CD4-positive, alpha-beta T cell treated with Interferon alpha-2 for 1 hour (primary cell): ENCODE data around the gene STK25.

ENCODE experiments used
- DNase-seq, 2 donors: peaks; one replicate each; pipeline ENCODE4 v3.0.0-alpha.2; 2020 to 2022

STK25 gene

GRCh38 chr2:241492174-241492565 is 16.2 kb downstream of the STK25 start:
- DNase-seq, result no peak

GRCh38 chr2:241491549-241492173 is 16.7 kb downstream of the STK25 start:
- DNase-seq, result no peak

- no peak for DNase-seq
These were observed 17.4 kb downstream of the STK25 start for GRCh38 chr2:241490825-241491506.

GRCh38 chr2:241489733-241490680 is 18.4 kb downstream of the STK25 start:
- DNase-seq, result no peak

- no peak for DNase-seq
These were observed 19.3 kb downstream of the STK25 start for GRCh38 chr2:241489088-241489487.

- no peak for DNase-seq
These were observed 23.0 kb downstream of the STK25 start for GRCh38 chr2:241485172-241485911.

GRCh38 chr2:241483305-241483704 is 25.1 kb downstream of the STK25 start:
- DNase-seq, result no peak

GRCh38 chr2:241482126-241482955 is 26.0 kb downstream of the STK25 start:
- no peak for DNase-seq

- DNase-seq, result no peak
These were observed 26.7 kb downstream of the STK25 start for GRCh38 chr2:241481687-241482086.

GRCh38 chr2:241479026-241479898 is 29.1 kb downstream of the STK25 start:
- DNase-seq, result no peak

- no peak for DNase-seq
These were observed 30.2 kb downstream of the STK25 start for GRCh38 chr2:241478166-241478565.

- DNase-seq, result no peak
These were observed 33.1 kb downstream of the STK25 start for GRCh38 chr2:241475267-241475666.

- DNase-seq, result no peak
These were observed 35.0 kb downstream of the STK25 start for GRCh38 chr2:241473399-241473798.

GRCh38 chr2:241469746-241470145 is 38.6 kb downstream of the STK25 start:
- no peak for DNase-seq

- no peak for DNase-seq
These were observed 40.0 kb downstream of the STK25 start for GRCh38 chr2:241468476-241468781.

GRCh38 chr2:241467777-241468475 is 40.5 kb downstream of the STK25 start:
- no peak for DNase-seq

- DNase-seq, result no peak
These were observed 42.2 kb downstream of the STK25 start for GRCh38 chr2:241466230-241466629.

- no peak for DNase-seq
These were observed 42.8 kb downstream of the STK25 start for GRCh38 chr2:241465543-241465942.

GRCh38 chr2:241463276-241464135 is 44.9 kb downstream of the STK25 start:
- DNase-seq, result no peak
